Femur (tissue), 1 donor: ENCODE results near the gene PPP1CC.

Source experiments
- DNase-seq: peaks from one replicate; pipeline ENCODE4 v3.0.0-alpha.2; 2017

Gene PPP1CC

DNA sequence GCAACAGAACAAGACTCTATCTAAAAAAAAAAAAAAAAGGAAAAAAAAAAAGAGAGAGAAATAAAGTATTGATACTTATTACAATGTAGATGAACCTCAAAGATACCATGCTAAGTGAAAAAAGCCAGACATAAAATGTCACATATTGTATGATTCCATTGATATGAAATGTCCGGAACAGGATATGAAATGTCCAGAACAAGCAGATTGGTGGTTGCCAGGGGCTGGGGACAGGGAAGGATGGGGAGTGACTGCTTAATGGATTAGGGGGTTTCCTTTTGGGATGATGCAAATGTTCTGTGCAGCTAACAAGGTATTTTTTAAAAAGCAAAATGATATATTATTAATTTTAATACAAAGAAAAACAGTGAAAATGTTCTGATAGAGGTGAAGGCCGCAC lies 58.8 kb downstream of the PPP1CC start:
- DNase-seq = no peak

DNA sequence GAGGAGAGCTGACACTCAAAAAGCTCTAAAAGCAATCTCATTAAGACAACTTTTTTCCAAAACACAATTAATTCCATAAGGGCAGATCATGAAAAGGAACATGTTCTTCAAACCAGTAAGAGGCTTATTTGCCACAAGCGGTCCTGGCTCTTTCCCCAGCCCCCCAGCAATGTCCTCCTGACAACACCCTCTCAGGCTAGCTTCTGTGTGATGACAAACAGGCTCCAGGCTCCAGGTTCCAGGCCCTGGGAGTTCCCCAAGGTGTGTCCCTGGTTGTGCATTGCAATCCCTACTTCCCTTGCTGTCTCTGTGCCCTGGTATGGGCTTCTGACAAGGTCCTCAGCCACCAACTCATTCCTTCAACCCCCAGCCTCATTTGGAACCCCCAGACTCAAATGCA lies 62.7 kb downstream of the PPP1CC start:
- no peak for DNase-seq

DNA sequence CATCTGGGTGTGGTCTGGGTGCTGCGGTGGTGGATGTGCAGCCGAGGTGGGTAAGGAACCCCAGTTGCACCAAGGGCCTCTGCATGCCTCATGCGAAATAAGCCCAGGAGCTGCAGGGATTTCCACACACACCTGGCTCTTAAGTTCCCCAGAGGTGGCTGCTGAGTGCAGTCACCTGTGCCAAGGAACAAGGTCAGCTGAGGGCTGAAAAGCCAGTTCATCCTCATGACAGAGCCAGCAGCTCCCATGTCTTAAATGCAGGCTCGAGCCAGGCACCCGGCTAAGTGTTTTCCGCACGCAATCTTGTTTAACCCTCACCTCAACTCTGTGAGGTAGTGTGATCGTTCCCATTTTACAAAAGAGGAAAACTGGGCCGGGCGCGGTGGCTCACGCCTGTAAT lies 63.5 kb downstream of the PPP1CC start:
- no peak for DNase-seq

DNA sequence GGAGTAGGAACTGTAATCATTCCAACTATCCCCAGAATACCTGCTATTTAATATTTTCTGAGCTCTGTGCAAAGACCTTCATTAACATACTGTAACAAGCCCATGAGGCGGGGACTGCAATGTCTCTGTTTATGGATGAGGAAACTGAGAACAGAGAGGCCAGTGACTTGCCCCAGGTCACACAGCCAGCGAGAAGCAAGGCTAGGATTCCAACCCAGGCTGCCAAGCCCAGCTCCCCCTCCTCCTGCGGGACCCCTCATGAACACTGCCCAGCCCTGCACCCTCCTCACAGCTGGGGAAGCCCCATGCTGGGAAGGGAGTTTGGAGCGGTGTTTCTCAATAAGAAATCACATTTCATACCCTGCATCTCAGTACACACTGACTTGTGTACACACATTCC lies 64.7 kb downstream of the PPP1CC start:
- no peak for DNase-seq

DNA sequence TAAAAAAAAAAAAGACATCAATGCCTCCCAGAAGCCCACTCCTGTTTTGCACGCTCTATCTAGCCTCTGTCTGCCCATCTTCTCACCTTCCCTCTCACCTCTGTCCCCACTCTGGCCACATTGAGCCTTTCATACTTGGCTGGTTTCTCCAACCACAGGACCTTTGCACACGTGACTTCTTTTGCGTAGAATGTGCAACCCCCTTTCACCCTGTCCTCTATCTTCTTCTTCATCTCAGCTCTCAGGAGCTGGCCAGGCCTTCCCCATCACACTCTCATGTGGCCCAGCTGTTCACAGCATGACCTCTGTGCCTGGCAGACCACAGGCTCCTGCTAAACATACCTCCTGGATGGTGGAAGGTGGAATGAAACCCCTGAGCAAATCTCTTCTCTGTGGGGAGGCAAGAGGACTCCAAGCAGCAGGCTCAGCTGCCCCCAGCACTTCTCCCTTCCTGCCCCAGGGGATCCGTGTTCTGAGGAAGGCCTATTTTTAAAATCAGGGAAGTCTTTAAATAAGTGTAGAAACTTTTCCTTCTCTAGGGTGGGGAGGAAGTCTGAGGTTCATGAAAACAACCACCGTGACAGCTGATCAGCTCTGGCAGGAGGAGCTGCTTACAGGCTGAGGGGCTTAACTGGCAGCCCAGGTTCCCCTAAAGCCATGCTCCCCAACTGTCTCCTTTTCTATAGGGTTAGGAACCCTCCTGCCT lies 65.3 kb downstream of the PPP1CC start:
- peak; percentile 43 for DNase-seq

DNA sequence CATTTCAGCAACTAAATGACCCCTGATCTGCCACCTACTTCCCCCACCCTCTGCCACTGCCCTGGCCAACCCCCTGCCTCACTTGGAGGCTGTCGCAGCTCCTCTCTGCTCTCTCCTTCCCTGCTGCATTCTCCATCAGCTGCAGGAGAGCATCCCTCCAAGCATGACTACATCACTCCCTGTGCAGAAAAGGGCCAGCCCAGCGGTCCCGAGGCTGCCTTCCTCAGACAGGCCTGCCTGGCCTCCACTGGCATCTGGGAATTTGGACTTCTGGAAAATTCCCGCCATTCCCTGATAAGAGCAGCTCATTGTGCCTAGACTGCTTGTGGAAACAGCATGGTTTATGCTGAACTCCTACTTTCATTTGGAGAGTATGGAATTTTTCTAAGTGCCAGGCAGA lies 66.5 kb downstream of the PPP1CC start:
- DNase-seq = no peak

DNA sequence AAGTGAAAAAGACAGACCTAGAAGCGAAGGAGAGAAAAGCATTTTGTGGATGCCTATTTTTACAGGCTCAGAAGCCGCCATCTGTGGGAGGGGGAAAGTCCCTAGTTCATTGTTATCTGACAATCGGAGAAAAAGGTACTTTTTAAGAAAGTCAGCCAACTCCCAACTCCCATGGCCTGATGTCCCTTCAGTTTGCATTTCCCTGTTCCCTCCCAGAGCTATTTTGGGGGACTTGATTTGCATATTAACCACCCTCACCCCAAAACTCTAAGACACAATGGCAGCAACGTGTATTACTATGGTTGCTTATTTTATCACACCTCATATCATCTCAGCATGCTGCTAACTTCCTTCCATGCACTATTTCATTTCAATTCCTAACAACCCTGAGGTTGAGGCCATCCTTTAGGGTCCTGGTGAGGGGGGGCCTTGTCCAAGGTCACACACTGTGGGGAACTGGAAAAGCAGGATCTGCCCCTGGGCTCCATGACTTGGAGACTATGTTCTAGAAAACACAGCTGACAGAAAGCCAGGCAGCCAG lies 72.5 kb downstream of the PPP1CC start:
- DNase-seq = no peak
